Neural cell (in vitro differentiated cells): ENCODE data around the gene ZNF22. TPM values are rescaled to one million over a fixed set of nuclear protein-coding genes. Genes with fewer than 3 reads are reported as not detected.

Experiments
- H2AFZ ChIP-seq: fragments of 200-600, 300-800 bp; sonication (generic), shearing (Covaris generic); 2 replicates; pipeline ENCODE4 v1.6.0; 2014; ENCODE audit warnings: low read depth, mild to moderate bottlenecking, antibody characterized with exemption, low read length, moderate library complexity
- H3F3A ChIP-seq: fragments of 200-600 bp; shearing (Covaris generic); 2 replicates; pipeline ENCODE4 v1.6.1; 2016; ENCODE audit warnings: mild to moderate bottlenecking, moderate library complexity, mixed read lengths, antibody characterized with exemption, low read length; ENCODE audit not compliant: insufficient read depth, poor library complexity, severe bottlenecking
- H3K27ac ChIP-seq: fragments of 200-600, 300-800 bp; sonication (generic), shearing (Covaris generic); 2 replicates; pipeline ENCODE4 v1.5.1; 2014; ENCODE audit warnings: mild to moderate bottlenecking, low read length, moderate library complexity
- H3K27me3 ChIP-seq: fragments of 300-800, 200-600 bp; sonication (generic), shearing (Covaris generic); 2 replicates; pipeline ENCODE4 v1.6.0; 2014; ENCODE audit warnings: mild to moderate bottlenecking, low read depth, low read length, moderate library complexity; ENCODE audit not compliant: insufficient read depth
- H3K36me3 ChIP-seq: fragments of 300-800, 200-600 bp; sonication (generic), shearing (Covaris generic); 2 replicates; pipeline ENCODE4 v1.5.1; 2014; ENCODE audit warnings: mild to moderate bottlenecking, antibody characterized with exemption, low read length, moderate library complexity; ENCODE audit not compliant: insufficient read depth
- H3K4me2 ChIP-seq: fragments of 300-800, 200-600 bp; sonication (generic), shearing (Covaris generic); 2 replicates; pipeline ENCODE4 v1.6.0; 2014; ENCODE audit warnings: mild to moderate bottlenecking, low read length
- H3K4me3 ChIP-seq: fragments of 300-800, 200-600 bp; sonication (generic), shearing (Covaris generic); 2 replicates; pipeline ENCODE4 v1.5.1; 2014; ENCODE audit warnings: mild to moderate bottlenecking, low read length, moderate library complexity
- H3K79me2 ChIP-seq: fragments of 200-600 bp; shearing (Covaris generic); replicated peaks from 2 replicates; pipeline ENCODE4 v1.6.0; 2014; ENCODE audit warnings: mild to moderate bottlenecking, low read length, moderate library complexity; ENCODE audit not compliant: insufficient read depth
- H3K9ac ChIP-seq: fragments of 300-800, 200-600 bp; sonication (generic), shearing (Covaris generic); 2 replicates; pipeline ENCODE4 v1.6.1; 2016; ENCODE audit warnings: mild to moderate bottlenecking, low read length, mixed read lengths
- H3K9me2 ChIP-seq: fragments of 200-600 bp; shearing (Covaris generic); 2 replicates; pipeline ENCODE4 v1.6.1; 2016; ENCODE audit warnings: mild to moderate bottlenecking, low read length, mixed read lengths; ENCODE audit not compliant: insufficient read depth
- H3K9me3 ChIP-seq: fragments of 200-600, 300-800 bp; sonication (generic), shearing (Covaris generic); 2 replicates; pipeline ENCODE4 v1.6.1; 2016; ENCODE audit warnings: mild to moderate bottlenecking, mixed run types, low read length, moderate library complexity, mixed read lengths
- H4K20me1 ChIP-seq: fragments of 200-600 bp; shearing (Covaris generic); 2 replicates; pipeline ENCODE4 v1.6.1; 2016; ENCODE audit warnings: mild to moderate bottlenecking, mixed run types; ENCODE audit not compliant: insufficient read depth
- CTCF ChIP-seq: fragments of 450-650 bp; IDR thresholded peaks from 2 replicates; pipeline ENCODE4 v1.5.1; 2014; ENCODE audit warnings: antibody characterized with exemption, mild to moderate bottlenecking, moderate library complexity; ENCODE audit not compliant: poor library complexity, severe bottlenecking
- EP300 ChIP-seq: fragments of 450-650 bp; conservative IDR thresholded peaks from 2 replicates; pipeline ENCODE4 v1.6.1; 2014; ENCODE audit warnings: antibody characterized with exemption, mild to moderate bottlenecking, moderate library complexity; ENCODE audit not compliant: poor library complexity, severe bottlenecking
- EZH2 ChIP-seq: fragments of 200-600, 300-800 bp; shearing (Covaris generic), sonication (generic); IDR thresholded peaks from 2 replicates; pipeline ENCODE4 v1.6.1; 2014; ENCODE audit warnings: antibody characterized with exemption, low read length, borderline replicate concordance, mild to moderate bottlenecking; ENCODE audit not compliant: insufficient read depth, poor library complexity, severe bottlenecking
- MXI1 ChIP-seq: fragments of 450-650 bp; conservative IDR thresholded peaks from 2 replicates; pipeline ENCODE4 v1.6.1; 2014; ENCODE audit warnings: antibody characterized with exemption, mild to moderate bottlenecking; ENCODE audit not compliant: poor library complexity, severe bottlenecking
- POLR2AphosphoS5 ChIP-seq: IDR thresholded peaks from 2 replicates; pipeline ENCODE4 v1.6.1; 2012
- RAD21 ChIP-seq: fragments of 450-650 bp; conservative IDR thresholded peaks from 2 replicates; pipeline ENCODE4 v1.6.1; 2014; ENCODE audit warnings: antibody characterized with exemption, mild to moderate bottlenecking, moderate library complexity
- REST ChIP-seq: IDR thresholded peaks from 2 replicates; pipeline ENCODE4 v1.6.1; 2012; ENCODE audit warnings: borderline replicate concordance
- SMC3 ChIP-seq: fragments of 450-650 bp; conservative IDR thresholded peaks from 2 replicates; pipeline ENCODE4 v1.6.1; 2014; ENCODE audit warnings: antibody characterized with exemption, mild to moderate bottlenecking, moderate library complexity; ENCODE audit not compliant: poor library complexity
- TAF1 ChIP-seq: IDR thresholded peaks from 2 replicates; pipeline ENCODE4 v1.6.1; 2012; ENCODE audit warnings: low read depth
- polyA plus RNA-seq: library from polyadenylated mRNA; depleted of rRNA; stranded (reverse); fragments of >200 nt; gene quantifications from 2 replicates; pipeline ENCODE4 v1.2.3, GENCODE V29; 2014

ZNF22 gene
- polyA plus RNA-seq, 1 donor from 2014 or later, result 32.9 TPM

GRCh38 chr10:44952779-44953231 is 47.9 kb upstream of the ZNF22 start:
- no peak for TF ChIP-seq CTCF
- no peak for TF ChIP-seq MXI1
- Histone ChIP-seq H3F3A (no peaks in the 10 kb centered on the region), H3K4me3 (no peak overlapping the region), H3K4me2 (no peak overlapping the region), H3K9me2 (no peaks in the 10 kb centered on the region), H3K27ac (no peak overlapping the region), H4K20me1 (no peaks in the 10 kb centered on the region), H3K9me3 (no peaks in the 10 kb centered on the region), H3K9ac (no peak overlapping the region), H3K36me3 (no peaks in the 10 kb centered on the region), H2AFZ (no peak overlapping the region), H3K27me3 (no peaks in the 10 kb centered on the region), H3K79me2 (no peaks in the 10 kb centered on the region)

- Histone ChIP-seq H3K9me3 (no peaks in the 10 kb centered on the region), H3K4me3 (no peak overlapping the region), H2AFZ (no peak overlapping the region), H3K9me2 (no peaks in the 10 kb centered on the region), H3K79me2 (no peaks in the 10 kb centered on the region), H3K27me3 (no peaks in the 10 kb centered on the region), H3K27ac (no peak overlapping the region), H3K4me2 (no peak overlapping the region), H4K20me1 (no peaks in the 10 kb centered on the region), H3F3A (no peaks in the 10 kb centered on the region), H3K9ac (no peak overlapping the region), H3K36me3 (no peaks in the 10 kb centered on the region)
- TF ChIP-seq EZH2 (no peak), REST (no peak), TAF1 (no peak), MXI1 (no peak), EP300 (no peak)
Measured at GRCh38 chr10:44954042-44954441, 46.7 kb upstream of the ZNF22 start.

GRCh38 chr10:44954962-44955361 is 45.8 kb upstream of the ZNF22 start:
- Histone ChIP-seq H3K9me3 (no peaks in the 10 kb centered on the region), H3K27me3 (no peaks in the 10 kb centered on the region), H3K4me2 (no peak overlapping the region), H3K36me3 (no peaks in the 10 kb centered on the region), H3K9me2 (no peaks in the 10 kb centered on the region), H2AFZ (no peak overlapping the region), H3K9ac (no peak overlapping the region), H3K79me2 (no peaks in the 10 kb centered on the region), H3K27ac (no peak overlapping the region), H3F3A (no peaks in the 10 kb centered on the region), H3K4me3 (no peak overlapping the region), H4K20me1 (no peaks in the 10 kb centered on the region)
- TF ChIP-seq EZH2 (no peak), SMC3 (no peak), POLR2AphosphoS5 (no peak), REST (no peak), CTCF (no peak), TAF1 (no peak), MXI1 (no peak), EP300 (no peak), RAD21 (no peak)
